C4-2B (cell line): ENCODE results near the gene PGM3.

Experiments used
- H3K27ac ChIP-seq: fragments of 450-650 bp; 2 replicates; pipeline ENCODE4 v1.5.1; 2017
- ZFX ChIP-seq: fragments of 450-650 bp; IDR thresholded peaks from 2 replicates; pipeline ENCODE4 v1.6.1; 2017
- TF ChIP-seq, protein P1 (sequence below): fragments of 450-650 bp; conservative IDR thresholded peaks from 2 replicates; pipeline ENCODE4 v1.5.1; 2017; ENCODE audit warnings: mild to moderate bottlenecking

PGM3 gene

DNA sequence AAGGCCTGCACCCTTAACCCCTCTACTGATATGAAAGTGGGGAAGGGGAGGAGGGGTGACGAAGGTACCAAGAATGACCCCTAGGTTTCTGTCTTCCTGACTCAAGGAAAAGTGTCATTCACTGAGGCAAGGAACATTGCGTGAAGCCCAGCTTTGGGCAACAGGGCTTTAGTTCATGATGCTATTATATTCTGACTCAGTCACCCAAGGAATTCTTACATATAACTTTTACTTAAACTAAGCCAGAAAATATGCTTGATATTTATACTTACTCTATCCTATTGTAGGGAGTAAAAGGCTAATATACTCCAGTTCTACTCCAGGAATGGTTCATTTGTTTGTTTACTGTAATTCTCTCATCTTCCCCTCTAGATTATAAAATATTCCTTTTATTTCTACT lies 65.1 kb downstream of the PGM3 start:
- no peak for TF ChIP-seq ZFX
- TF ChIP-seq, protein P1, sequence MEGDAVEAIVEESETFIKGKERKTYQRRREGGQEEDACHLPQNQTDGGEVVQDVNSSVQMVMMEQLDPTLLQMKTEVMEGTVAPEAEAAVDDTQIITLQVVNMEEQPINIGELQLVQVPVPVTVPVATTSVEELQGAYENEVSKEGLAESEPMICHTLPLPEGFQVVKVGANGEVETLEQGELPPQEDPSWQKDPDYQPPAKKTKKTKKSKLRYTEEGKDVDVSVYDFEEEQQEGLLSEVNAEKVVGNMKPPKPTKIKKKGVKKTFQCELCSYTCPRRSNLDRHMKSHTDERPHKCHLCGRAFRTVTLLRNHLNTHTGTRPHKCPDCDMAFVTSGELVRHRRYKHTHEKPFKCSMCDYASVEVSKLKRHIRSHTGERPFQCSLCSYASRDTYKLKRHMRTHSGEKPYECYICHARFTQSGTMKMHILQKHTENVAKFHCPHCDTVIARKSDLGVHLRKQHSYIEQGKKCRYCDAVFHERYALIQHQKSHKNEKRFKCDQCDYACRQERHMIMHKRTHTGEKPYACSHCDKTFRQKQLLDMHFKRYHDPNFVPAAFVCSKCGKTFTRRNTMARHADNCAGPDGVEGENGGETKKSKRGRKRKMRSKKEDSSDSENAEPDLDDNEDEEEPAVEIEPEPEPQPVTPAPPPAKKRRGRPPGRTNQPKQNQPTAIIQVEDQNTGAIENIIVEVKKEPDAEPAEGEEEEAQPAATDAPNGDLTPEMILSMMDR = no peak
- no peak overlapping the region for H3K27ac ChIP-seq

DNA sequence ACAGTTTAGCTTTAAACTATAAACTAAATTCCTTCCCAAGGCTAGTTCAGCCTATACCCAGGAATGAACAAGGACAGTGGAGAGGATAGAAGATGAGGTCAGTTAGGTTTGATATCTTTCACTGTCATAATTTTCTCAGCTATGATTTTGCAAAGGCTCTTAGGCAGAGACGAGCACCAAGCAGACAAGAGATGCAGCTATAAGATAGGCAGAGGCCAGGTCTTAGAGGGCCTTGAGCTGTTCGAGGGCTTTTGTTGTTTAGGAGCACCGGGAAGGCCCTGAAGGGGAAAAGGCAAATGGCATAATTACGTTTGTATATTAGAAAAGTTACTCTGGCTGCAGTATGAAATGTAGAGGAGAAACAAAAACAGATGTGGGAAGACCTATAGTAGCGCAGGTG lies 65.8 kb downstream of the PGM3 start:
- no peak overlapping the region for H3K27ac ChIP-seq
- no peak for TF ChIP-seq ZFX
- TF ChIP-seq, protein P1 = no peak

DNA sequence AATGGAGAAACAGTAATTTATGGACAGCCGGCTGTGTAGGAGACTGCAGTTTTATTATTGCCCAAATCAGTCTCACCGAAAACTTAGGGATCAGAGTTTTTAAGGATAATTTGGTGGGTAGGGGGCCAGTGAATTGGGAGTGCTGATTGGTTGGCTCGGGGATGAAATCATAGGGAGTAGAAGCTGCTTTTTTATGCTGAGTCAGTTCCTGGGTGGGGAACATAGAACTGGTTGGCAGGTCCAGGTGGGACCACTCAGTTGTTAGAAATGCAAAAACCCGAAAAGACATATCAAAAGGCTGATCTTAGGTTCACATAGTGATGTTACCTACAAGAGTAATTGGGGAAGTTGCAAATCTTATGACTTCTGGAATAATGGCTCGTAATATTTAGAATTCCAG lies 66.3 kb downstream of the PGM3 start:
- H3K27ac ChIP-seq = no peak overlapping the region
- TF ChIP-seq, protein P1 = no peak
- TF ChIP-seq ZFX = no peak

DNA sequence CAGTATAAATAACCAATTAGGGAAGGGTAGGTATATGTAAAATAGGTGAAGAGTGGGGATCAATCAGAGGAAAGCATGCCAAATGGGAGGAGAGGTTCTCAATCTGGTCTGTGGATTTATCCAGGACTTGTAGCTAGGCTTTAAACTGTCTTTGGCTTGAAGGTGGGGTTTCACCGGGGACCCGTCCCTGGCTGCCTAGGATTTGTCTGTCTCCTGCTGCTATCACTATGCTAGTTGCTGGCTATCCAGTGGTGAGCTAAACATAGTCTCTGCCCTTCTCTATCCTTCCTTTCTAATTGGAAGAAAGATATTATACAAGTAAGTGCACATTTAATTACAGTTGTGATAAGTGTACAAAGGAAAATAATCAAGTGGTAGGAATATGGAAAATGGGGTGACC lies 66.8 kb downstream of the PGM3 start:
- TF ChIP-seq ZFX = no peak
- TF ChIP-seq, protein P1 = no peak
- H3K27ac ChIP-seq = no peak overlapping the region

DNA sequence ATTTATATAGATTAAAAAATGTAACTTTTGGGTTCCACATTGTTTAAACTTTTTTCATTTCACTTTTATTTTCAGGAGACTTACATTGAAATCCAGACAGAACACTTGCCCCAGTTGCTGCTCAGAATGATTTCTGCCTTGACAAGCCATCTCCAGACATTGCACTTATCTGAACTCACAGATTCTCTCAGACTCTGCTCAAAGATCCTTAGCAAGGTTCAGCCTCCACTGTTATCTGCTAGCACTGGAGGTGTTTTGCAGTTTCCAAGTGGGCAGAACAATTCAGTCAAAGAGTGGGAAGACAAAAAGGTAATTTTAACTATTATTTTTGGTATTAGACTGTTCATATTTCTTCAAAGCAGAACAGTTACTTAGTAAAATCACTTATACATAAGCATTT lies 67.6 kb downstream of the PGM3 start:
- TF ChIP-seq, protein P1 = no peak
- no peak for TF ChIP-seq ZFX
- H3K27ac ChIP-seq = no peak overlapping the region

DNA sequence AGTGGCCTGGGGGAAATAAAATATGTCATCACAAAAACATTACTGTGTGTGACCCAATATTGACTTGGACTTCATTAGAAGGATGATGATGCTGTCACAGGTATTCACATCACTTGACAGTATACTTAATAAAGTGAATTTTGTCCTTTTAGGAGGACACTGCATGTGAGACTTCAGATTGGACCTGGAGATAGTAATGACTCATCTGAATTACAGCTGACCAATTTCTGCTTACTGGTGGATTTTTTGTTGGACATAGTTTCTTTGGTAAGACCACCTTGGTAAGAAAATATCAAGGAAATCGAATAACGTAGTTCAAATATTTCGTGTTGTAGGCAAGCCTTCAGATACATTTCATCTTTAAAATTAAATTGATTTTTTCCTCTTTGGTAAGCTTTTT lies 68.5 kb downstream of the PGM3 start:
- TF ChIP-seq, protein P1 = no peak
- no peak for TF ChIP-seq ZFX
- H3K27ac ChIP-seq = no peak overlapping the region

DNA sequence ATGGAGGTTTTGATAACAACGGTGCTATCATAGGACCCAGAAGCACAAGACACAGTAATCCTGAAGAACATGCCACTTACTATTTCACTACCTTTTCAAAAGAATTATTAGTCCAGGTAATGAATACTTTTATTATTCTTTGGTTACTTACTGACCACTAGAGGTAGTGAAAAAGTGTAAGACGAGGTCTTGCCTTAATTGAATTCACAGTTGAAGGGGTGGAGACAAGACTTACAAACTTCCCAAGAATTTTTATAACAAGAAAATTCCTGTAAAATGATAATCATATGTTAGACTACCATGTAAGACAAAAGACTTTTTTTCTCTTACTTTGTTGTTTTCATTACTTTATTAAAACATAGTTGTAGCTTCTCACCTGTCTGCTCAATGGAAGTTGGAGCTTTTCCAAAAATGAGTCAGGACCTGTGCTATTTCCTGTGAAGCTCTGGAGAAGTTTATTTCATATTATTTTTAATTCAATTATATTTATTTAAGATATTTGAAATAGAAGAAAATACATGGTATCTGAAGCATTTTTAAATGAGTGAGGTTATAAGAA lies 73.2 kb downstream of the PGM3 start:
- TF ChIP-seq, protein P1 = no peak
- TF ChIP-seq ZFX = no peak
- H3K27ac ChIP-seq = no peak overlapping the region
